ENCODE results near the gene TNFRSF19. TPM values are rescaled to one million over a fixed set of nuclear protein-coding genes. Genes with fewer than 3 reads are reported as not detected.

Gene TNFRSF19
- total RNA-seq, 2 donors from 2014 or later: 0.16 to 0.17 TPM

DNA sequence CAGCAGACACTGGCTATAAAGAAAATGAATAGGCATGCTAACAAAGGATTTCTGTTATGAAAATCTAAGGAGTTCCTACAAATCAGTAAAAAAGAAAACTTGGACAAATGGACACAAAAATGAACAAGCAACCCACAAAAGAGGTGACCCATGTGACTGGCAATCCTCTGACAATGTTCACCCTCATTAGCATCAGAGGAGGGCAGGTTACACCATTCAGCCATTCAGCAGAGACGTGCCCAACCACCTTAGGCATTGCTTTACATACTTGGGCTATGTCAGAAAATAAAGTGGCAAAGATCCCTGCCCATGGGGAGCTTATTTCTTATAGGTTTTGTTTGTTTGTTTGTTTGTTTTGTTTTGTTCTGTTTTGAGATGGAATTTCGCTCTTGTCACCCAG, 46.0 kb downstream of the TNFRSF19 start:
- Mint-ChIP-seq H3K27me3 (peaks cover 44% of the 10 kb centered on the region), H3K4me3 (no peak overlapping the region), H3K27ac (no peak overlapping the region), H3K36me3 (ENCODE audit: low read depth) (peaks cover 3% of the 10 kb centered on the region), H3K4me1 (peaks cover 8% of the 10 kb centered on the region)
- ATAC-seq (no peak), DNase-seq (no peak)
- H3K9me3 ChIP-seq (ENCODE audit: control insufficient read depth, low read length, poor library complexity, severe bottlenecking): no peaks in the 10 kb centered on the region

DNA sequence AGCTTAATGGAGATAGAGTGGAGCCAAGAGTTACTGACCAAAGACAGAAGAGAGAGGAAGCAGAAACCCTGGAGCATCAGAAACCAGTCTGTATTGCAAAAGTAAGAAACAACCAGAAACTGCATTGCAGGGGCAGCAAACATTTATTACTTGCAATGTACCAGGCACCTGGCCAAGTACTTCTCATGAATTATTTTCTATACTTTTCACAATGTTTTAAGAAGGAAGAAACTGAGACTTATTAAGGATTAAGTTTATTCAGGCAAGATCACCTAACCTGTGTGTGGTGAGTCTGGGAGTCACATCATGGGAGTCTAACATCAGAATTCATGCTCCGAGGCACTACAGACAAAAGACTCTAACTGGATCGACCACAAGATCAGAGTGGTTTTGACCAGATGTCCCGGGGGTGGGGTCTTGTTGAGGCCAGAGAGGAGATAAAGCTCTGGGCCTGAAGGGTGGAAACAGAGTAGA, 47.4 kb downstream of the TNFRSF19 start:
- H3K36me3 Mint-ChIP-seq (ENCODE audit: low read depth): peaks cover 3% of the 10 kb centered on the region
- H3K27ac Mint-ChIP-seq: no peak overlapping the region
- H3K27me3 Mint-ChIP-seq: peaks cover 36% of the 10 kb centered on the region
- no peak for ATAC-seq
- no peak overlapping the region for H3K4me3 Mint-ChIP-seq
- peaks cover 8% of the 10 kb centered on the region for H3K4me1 Mint-ChIP-seq
- H3K9me3 ChIP-seq (ENCODE audit: control insufficient read depth, low read length, poor library complexity, severe bottlenecking): no peaks in the 10 kb centered on the region
- DNase-seq: no peak

- Mint-ChIP-seq H3K27ac (no peak overlapping the region), H3K4me3 (no peak overlapping the region), H3K36me3 (ENCODE audit: low read depth) (peaks cover 3% of the 10 kb centered on the region), H3K27me3 (peaks cover 33% of the 10 kb centered on the region), H3K4me1 (peaks cover 11% of the 10 kb centered on the region)
- no peak for DNase-seq
- no peak for ATAC-seq
- no peaks in the 10 kb centered on the region for H3K9me3 ChIP-seq (ENCODE audit: control insufficient read depth, low read length, poor library complexity, severe bottlenecking)
These were observed 48.1 kb downstream of the TNFRSF19 start for GRCh38 chr13:23618341-23618740.

- Mint-ChIP-seq H3K27me3 (peaks cover 23% of the 10 kb centered on the region), H3K27ac (no peak overlapping the region), H3K36me3 (ENCODE audit: low read depth) (no peaks in the 10 kb centered on the region), H3K4me1 (peaks cover 11% of the 10 kb centered on the region), H3K4me3 (no peak overlapping the region)
- no peaks in the 10 kb centered on the region for H3K9me3 ChIP-seq (ENCODE audit: control insufficient read depth, low read length, poor library complexity, severe bottlenecking)
- no peak for DNase-seq
- no peak for ATAC-seq
These were observed 49.0 kb downstream of the TNFRSF19 start for GRCh38 chr13:23619068-23619855.

GRCh38 chr13:23620211-23620610, 50.0 kb downstream of the TNFRSF19 start:
- H3K4me1 Mint-ChIP-seq: peaks cover 11% of the 10 kb centered on the region
- peaks cover 23% of the 10 kb centered on the region for H3K27me3 Mint-ChIP-seq
- H3K4me3 Mint-ChIP-seq: no peak overlapping the region
- no peak for ATAC-seq
- H3K9me3 ChIP-seq (ENCODE audit: control insufficient read depth, low read length, poor library complexity, severe bottlenecking): no peaks in the 10 kb centered on the region
- H3K36me3 Mint-ChIP-seq (ENCODE audit: low read depth): no peaks in the 10 kb centered on the region
- no peak overlapping the region for H3K27ac Mint-ChIP-seq
- no peak for DNase-seq

DNA sequence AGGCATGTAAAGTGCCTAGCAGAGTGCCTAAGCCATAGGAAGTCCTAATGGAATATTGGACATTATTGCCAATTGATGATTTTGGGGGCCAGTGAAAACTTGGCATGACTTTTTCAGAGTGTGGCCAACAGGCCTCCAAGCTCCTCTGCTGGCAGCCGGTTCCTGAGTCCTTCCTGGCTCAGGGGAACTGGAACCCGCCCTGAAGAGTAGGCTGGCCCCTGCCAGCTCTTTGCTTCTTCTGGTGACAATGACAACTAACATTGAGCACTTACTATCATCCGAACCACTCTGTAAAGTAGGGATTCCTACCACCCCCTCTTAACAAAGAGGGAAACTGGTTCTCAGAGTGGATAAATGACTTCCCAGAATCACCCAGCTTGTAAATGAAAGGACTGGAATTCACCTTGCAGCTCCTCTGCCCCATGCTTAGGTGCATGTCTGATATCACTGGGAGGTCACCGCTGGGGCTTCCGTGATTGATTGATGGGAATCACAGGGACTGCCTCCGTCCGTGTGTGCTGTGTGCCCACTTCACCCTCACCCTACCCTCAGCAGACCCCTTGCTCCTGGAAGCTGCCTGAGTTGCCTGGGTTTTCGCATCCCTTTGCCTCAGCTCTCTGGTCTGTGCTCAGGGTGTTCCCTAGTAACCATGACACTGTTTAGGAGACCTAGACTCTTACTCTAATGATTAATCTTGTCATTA, 50.6 kb downstream of the TNFRSF19 start:
- Mint-ChIP-seq H3K36me3 (ENCODE audit: low read depth) (no peaks in the 10 kb centered on the region), H3K4me3 (no peak overlapping the region), H3K27me3 (peaks cover 23% of the 10 kb centered on the region), H3K27ac (no peak overlapping the region), H3K4me1 (peaks cover 11% of the 10 kb centered on the region)
- ATAC-seq (no peak), DNase-seq (no peak)
- no peaks in the 10 kb centered on the region for H3K9me3 ChIP-seq (ENCODE audit: control insufficient read depth, low read length, poor library complexity, severe bottlenecking)

GRCh38 chr13:23621316-23621645, 51.1 kb downstream of the TNFRSF19 start:
- Mint-ChIP-seq H3K4me1 (peaks cover 11% of the 10 kb centered on the region), H3K27ac (no peak overlapping the region), H3K36me3 (ENCODE audit: low read depth) (no peaks in the 10 kb centered on the region), H3K27me3 (peaks cover 26% of the 10 kb centered on the region), H3K4me3 (no peak overlapping the region)
- DNase-seq: no peak
- no peak for ATAC-seq
- H3K9me3 ChIP-seq (ENCODE audit: control insufficient read depth, low read length, poor library complexity, severe bottlenecking): no peaks in the 10 kb centered on the region

GRCh38 chr13:23622985-23623384, 52.8 kb downstream of the TNFRSF19 start:
- Mint-ChIP-seq H3K4me1 (peaks cover 3% of the 10 kb centered on the region), H3K4me3 (no peak overlapping the region), H3K36me3 (ENCODE audit: low read depth) (no peaks in the 10 kb centered on the region), H3K27me3 (peaks cover 29% of the 10 kb centered on the region), H3K27ac (no peak overlapping the region)
- no peak for DNase-seq
- ATAC-seq: no peak
- no peaks in the 10 kb centered on the region for H3K9me3 ChIP-seq (ENCODE audit: control insufficient read depth, low read length, poor library complexity, severe bottlenecking)

DNA sequence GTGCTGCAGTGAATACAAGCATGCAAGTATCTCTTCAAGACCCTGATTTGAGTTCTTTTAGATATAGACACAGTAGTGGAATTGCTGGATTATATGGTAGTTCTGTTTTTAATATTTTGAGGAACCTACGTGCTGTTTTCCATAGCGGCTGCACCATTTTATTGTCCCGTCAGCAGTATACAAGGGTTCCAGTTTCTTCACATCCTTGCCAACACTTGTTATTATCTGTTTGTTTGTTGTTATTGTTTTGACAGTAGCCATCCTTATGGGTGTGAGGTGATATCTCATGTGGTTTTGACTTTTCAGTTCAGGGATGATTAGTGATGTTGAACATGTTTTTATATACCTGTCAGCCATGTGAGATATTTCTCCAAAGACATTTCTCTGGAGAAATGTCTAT, 53.2 kb downstream of the TNFRSF19 start:
- Mint-ChIP-seq H3K36me3 (ENCODE audit: low read depth) (no peaks in the 10 kb centered on the region), H3K27ac (no peak overlapping the region), H3K27me3 (peaks cover 33% of the 10 kb centered on the region), H3K4me3 (no peak overlapping the region), H3K4me1 (peaks cover 3% of the 10 kb centered on the region)
- DNase-seq (no peak), ATAC-seq (no peak)
- H3K9me3 ChIP-seq (ENCODE audit: control insufficient read depth, low read length, poor library complexity, severe bottlenecking): no peaks in the 10 kb centered on the region

- Mint-ChIP-seq H3K27me3 (peaks cover 27% of the 10 kb centered on the region), H3K4me3 (no peak overlapping the region), H3K4me1 (peaks cover 3% of the 10 kb centered on the region), H3K36me3 (ENCODE audit: low read depth) (no peaks in the 10 kb centered on the region), H3K27ac (no peak overlapping the region)
- DNase-seq (no peak), ATAC-seq (no peak)
- no peaks in the 10 kb centered on the region for H3K9me3 ChIP-seq (ENCODE audit: control insufficient read depth, low read length, poor library complexity, severe bottlenecking)
These were observed 56.5 kb downstream of the TNFRSF19 start for GRCh38 chr13:23626700-23627099.

GRCh38 chr13:23627410-23627809, 57.2 kb downstream of the TNFRSF19 start:
- Mint-ChIP-seq H3K4me3 (no peak overlapping the region), H3K4me1 (peaks cover 3% of the 10 kb centered on the region), H3K27me3 (peaks cover 28% of the 10 kb centered on the region), H3K36me3 (ENCODE audit: low read depth) (no peaks in the 10 kb centered on the region), H3K27ac (no peak overlapping the region)
- H3K9me3 ChIP-seq (ENCODE audit: control insufficient read depth, low read length, poor library complexity, severe bottlenecking): no peaks in the 10 kb centered on the region
- ATAC-seq (no peak), DNase-seq (no peak)

DNA sequence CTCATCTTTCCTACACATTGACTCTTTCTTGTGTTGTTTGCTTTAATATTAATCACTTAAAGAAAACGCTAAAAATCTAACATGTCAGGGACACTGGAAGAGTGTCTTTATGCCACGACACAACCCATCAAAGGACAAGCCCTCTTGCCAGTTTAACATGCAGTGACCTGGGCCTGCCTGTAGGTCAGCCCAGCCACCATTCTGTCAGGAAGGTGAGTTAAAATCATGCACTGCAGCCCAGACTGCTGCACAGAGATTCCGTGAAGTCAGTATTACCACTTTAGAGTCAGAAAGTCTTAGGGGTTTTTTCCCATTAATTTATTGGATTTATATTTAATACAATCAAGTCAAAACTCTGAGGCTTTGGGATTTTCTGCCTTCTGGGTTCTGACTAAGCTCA, 58.0 kb downstream of the TNFRSF19 start:
- no peak overlapping the region for H3K27ac Mint-ChIP-seq
- H3K4me1 Mint-ChIP-seq: no peaks in the 10 kb centered on the region

GRCh38 chr13:23628765-23629565, 58.8 kb downstream of the TNFRSF19 start:
- Mint-ChIP-seq H3K4me1 (no peaks in the 10 kb centered on the region), H3K27ac (no peak overlapping the region), H3K36me3 (ENCODE audit: low read depth) (no peaks in the 10 kb centered on the region), H3K4me3 (no peak overlapping the region), H3K27me3 (peaks cover 33% of the 10 kb centered on the region)
- no peak for ATAC-seq
- DNase-seq: no peak
- no peaks in the 10 kb centered on the region for H3K9me3 ChIP-seq (ENCODE audit: control insufficient read depth, low read length, poor library complexity, severe bottlenecking)

More for the DNA sequence above, 58.0 kb downstream of the TNFRSF19 start:
- DNase-seq (no peak), ATAC-seq (no peak)
- Mint-ChIP-seq H3K4me3 (no peak overlapping the region), H3K36me3 (ENCODE audit: low read depth) (no peaks in the 10 kb centered on the region), H3K27me3 (peaks cover 33% of the 10 kb centered on the region)
- H3K9me3 ChIP-seq (ENCODE audit: control insufficient read depth, low read length, poor library complexity, severe bottlenecking): no peaks in the 10 kb centered on the region
